Measurements from ENCODE around the gene ODAM.

DNA sequence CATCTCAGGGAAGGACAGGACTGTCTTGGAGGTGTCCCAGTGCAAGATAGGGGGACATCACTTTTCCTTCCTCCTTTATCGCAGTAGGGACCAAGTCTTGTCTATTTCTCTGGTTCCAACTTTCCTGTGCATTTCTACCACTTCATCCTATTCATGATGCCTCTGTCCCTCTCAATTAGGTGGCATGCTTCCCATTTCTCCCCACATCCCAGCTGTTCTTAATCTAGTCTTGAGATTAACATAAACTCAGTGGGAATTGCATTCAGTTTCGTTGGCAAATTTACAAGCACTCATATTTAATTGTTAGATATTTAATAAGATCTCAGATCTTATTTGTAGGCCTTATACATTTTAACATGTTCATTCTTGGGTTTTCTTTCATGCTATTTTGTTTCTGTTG is 15.7 kb upstream of the ODAM start:
- TF ChIP-seq, protein P1, sequence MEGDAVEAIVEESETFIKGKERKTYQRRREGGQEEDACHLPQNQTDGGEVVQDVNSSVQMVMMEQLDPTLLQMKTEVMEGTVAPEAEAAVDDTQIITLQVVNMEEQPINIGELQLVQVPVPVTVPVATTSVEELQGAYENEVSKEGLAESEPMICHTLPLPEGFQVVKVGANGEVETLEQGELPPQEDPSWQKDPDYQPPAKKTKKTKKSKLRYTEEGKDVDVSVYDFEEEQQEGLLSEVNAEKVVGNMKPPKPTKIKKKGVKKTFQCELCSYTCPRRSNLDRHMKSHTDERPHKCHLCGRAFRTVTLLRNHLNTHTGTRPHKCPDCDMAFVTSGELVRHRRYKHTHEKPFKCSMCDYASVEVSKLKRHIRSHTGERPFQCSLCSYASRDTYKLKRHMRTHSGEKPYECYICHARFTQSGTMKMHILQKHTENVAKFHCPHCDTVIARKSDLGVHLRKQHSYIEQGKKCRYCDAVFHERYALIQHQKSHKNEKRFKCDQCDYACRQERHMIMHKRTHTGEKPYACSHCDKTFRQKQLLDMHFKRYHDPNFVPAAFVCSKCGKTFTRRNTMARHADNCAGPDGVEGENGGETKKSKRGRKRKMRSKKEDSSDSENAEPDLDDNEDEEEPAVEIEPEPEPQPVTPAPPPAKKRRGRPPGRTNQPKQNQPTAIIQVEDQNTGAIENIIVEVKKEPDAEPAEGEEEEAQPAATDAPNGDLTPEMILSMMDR (conservative IDR thresholded peaks at IDR 0.05) = no peak
- no peak for TF ChIP-seq EZH2 (IDR thresholded peaks at IDR 0.05; ENCODE audit: low read depth)

Data from PC-9 (cell line).